ENCODE measurements around the gene GKAP1.

DNA sequence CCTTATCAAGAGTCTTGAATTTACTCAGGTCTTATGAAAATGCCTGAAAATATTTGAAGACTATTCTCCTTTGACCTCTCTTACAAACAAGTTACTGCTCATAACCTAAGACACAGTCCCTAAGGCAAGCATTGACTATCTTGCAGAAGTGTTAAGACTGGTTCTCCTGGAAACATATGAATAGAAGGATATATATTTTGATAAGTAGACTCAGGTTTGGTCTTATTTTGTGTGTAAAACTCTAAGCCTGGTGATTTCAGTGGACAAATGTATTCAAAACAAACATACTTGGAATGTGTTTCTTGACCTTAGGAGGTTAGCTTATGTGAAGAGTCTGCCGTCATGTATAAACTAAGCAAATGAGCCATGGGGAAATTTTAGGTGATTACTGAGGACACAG lies 102.3 kb downstream of the GKAP1 start:
- no peak for TF ChIP-seq CTCF (IDR thresholded peaks at IDR 0.05)
- no peak for TF ChIP-seq POLR2A (IDR thresholded peaks at IDR 0.05)
